Hematopoietic multipotent progenitor cell treated with erythropoietin and hydrocortisone succinate and interleukin-3 and kit ligand, for 6 days (in vitro differentiated cells): ENCODE data around the gene PEDS1.
"Not testable (repeated sequence)": the region's sequence is repeated elsewhere in the genome, so short reads cannot be mapped to it uniquely, and the experiment has no call there.

Source experiments
- DNase-seq: peaks from one replicate; pipeline ENCODE4 v3.0.0-alpha.2; 2015

PEDS1 gene

DNA sequence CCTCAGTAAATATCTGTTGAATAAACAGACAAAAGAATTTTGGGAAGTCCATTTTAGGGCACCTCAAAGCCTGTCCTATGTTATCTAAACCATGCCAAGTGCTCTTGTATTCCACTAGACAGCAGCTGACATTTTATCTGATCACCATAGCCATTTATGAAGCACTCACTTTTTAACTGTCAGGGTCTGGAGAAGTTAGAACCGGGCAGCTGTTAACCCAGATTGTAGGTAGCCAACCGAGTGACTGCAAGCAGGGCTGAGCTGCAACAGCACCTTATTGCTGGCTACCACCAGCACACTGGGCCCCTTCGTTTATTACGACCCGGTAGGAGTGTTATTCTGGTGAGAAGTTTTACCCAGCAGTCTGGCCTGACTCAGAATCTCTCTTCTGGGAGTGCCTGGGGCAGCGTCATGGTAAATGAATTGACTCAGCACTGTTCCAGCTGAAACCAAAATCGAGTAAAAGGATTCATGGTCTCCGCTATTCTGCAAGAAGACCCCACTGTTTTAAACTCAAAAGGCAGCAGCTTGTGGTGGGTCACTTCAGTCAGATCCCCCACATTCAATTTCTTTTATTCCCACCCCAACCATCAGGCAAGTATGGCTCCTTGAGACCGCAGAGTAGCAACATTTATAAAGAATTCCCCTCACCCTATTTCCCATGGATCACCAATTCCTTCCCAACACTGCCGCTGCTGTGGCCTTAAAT, 42.2 kb downstream of the PEDS1 start:
- peak; percentile 91 for DNase-seq

DNA sequence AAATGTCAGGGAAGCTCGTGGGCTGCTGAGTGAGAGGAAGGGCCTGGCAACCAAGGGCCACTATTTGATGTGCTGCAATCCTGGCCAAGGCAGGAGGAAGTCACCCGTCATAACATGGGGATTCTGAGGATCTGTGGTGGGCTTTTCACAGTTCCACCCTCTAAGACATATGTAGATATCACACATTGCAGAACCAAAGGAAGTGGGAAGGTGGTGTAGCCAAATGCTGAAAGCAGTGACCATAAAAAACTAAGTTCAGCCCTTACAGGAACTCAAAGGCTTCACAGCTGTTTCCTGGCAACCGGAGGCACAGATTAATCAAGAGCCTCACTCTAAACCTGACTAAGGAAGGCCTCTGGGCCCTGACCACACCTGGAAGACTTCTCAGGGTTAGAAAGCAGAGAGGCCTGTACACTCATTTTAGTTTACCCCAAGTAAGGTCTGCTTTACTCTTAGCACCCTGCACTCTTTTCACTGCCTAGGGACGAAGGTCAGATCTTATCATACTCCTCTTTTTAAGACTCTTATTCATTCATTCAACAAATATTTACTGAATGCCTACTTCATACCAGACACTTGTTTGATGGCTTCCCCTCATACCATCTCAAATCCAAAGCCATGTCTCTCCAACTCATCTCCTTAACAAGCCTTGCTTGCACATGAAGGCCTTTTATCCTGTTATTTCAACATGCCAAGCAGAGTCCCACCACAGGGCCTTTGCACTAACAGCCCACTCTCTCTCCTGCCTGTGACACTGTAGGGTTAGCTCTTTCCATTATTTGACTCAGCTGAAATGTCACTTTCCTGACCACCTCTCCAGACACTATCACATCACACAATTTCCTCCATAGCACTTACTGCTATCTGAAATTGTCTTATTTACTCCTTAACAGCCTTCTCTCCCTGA, 43.1 kb downstream of the PEDS1 start:
- DNase-seq, result peak; percentile 78

DNA sequence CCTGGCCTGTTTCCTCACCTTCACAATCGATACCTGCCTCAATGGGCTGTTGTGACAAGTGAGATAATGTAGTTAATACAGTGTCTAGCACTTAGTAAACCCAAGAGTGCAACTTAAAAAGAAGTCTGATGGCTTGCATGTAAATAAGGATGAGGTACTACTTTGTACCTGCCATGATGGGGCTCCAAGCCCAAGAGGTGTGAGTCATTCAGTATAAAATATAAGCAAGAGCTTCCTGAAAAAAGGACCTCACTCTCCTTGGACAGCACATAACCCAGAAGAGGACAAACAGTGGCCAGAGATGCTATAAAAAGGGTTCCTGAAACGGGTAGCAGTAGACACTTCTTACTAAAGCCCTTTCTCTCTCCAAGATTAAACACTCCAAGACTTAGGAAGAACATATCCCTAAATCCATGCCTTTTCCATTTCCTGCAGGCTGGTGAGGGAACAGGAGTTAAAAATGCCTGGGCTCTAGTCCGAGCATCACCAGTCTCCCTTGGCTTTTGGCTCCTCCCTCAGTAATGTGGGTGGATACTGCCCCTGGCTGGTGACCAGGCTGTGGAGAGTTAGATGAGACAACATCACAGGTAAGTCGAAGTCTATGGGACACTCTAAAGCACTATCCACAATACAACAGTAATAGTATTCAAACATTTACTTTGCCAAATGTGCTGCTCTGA, 44.8 kb downstream of the PEDS1 start:
- no peak for DNase-seq

DNA sequence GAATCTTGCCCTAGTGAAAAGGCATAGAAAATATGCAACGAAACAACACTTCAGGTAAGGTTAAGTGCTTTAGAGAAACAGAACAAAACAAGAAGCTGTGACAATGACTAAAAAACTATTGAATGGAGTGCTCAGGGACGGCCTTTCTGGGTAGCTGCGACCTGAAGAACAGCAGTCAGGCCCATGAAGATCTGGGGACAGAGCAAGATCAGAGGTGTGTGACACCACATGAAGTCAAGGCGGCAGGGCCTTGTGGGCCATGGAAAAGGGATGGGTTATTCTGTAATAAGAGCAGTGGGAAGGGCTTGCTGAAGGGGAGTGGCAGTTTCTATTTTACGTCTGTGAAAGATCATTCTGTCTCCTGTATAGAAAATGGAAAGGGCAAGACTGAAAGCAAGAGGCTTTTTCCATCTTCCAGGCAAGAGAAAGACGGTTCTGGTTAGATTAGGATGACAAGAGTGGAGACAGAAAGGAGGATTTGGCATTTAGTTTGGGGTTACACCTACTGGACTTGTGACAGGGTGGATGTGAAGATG, 45.7 kb downstream of the PEDS1 start:
- no peak for DNase-seq

DNA sequence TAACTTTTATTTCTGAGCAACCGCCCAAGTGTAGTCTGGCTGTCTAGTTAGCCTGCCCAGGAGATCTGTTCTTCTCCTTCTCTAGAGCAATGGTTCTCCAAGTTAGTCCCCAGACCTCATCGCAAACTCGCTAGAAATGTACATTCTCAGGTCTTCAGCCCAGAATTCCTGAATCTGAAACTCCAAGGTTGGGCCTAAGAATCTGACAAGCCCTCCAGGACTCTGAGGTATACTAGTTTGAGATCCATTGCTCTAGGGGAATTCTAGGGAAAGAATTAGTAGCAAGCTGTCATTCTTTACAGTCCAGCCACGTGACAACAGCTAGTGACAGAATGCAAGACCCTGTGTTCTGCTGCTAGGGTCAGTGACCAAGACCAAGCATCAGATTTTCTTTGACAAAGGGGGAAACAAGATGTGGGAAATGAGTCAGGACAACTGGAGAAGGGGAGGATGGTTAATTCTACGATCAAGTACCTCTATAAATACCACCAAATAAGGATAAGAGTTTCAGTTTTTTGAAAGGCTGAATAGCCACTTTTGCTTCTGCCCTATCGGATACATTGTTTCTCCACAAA, 46.4 kb downstream of the PEDS1 start:
- DNase-seq, result no peak

- not testable (repeated sequence) for DNase-seq
Observed at GRCh38 chr20:50106669-50107068, 46.9 kb downstream of the PEDS1 start.
